RWPE2 (cell line): Measurements from ENCODE around the gene WIF1.
A peak's percentile ranks its signal among the peaks of the same experiment; 100 is the strongest.

Experiments used
- ATAC-seq: fragments of 200-7000 bp; cut with Tn5 transposase; 3 replicates; pipeline ENCODE4 v1.9.1; 2021; ENCODE audit warnings: low read depth
- DNase-seq: peaks from one replicate; pipeline ENCODE4 v3.0.0-alpha.2; 2020; ENCODE audit warnings: low spot score
- H3K27ac ChIP-seq: fragments of 450-650 bp; 2 replicates; pipeline ENCODE4 v1.5.1; 2017; ENCODE audit warnings: mild to moderate bottlenecking; ENCODE audit not compliant: poor library complexity, severe bottlenecking
- H3K27me3 ChIP-seq: fragments of 250-450 bp; sonication (Bioruptor Pico); 2 replicates; pipeline ENCODE4 v1.5.1; 2021; ENCODE audit warnings: mild to moderate bottlenecking, moderate library complexity; ENCODE audit not compliant: insufficient read depth, poor library complexity, severe bottlenecking
- H3K36me3 ChIP-seq: fragments of 250-450 bp; sonication (Bioruptor Pico); 2 replicates; pipeline ENCODE4 v1.5.1; 2020; ENCODE audit warnings: low read depth, mild to moderate bottlenecking, moderate library complexity
- H3K4me1 ChIP-seq: fragments of 250-450 bp; sonication (Bioruptor Pico); 2 replicates; pipeline ENCODE4 v1.5.1; 2021; ENCODE audit warnings: mild to moderate bottlenecking, moderate library complexity; ENCODE audit not compliant: insufficient read depth, poor library complexity, severe bottlenecking
- H3K4me3 ChIP-seq: fragments of 250-450 bp; sonication (Bioruptor Pico); 2 replicates; pipeline ENCODE4 v1.5.1; 2021; ENCODE audit warnings: mild to moderate bottlenecking, moderate library complexity; ENCODE audit not compliant: severe bottlenecking
- H3K9me3 ChIP-seq: fragments of 250-450 bp; sonication (Bioruptor Pico); 2 replicates; pipeline ENCODE4 v1.5.1; 2021; ENCODE audit warnings: mild to moderate bottlenecking, moderate library complexity; ENCODE audit not compliant: severe bottlenecking
- TF ChIP-seq, protein P1 (sequence below): fragments of 450-650 bp; IDR thresholded peaks from one replicate; pipeline ENCODE4 v1.5.1; 2017; ENCODE audit warnings: mild to moderate bottlenecking, moderate library complexity; ENCODE audit not compliant: poor library complexity, severe bottlenecking

WIF1 gene

DNA sequence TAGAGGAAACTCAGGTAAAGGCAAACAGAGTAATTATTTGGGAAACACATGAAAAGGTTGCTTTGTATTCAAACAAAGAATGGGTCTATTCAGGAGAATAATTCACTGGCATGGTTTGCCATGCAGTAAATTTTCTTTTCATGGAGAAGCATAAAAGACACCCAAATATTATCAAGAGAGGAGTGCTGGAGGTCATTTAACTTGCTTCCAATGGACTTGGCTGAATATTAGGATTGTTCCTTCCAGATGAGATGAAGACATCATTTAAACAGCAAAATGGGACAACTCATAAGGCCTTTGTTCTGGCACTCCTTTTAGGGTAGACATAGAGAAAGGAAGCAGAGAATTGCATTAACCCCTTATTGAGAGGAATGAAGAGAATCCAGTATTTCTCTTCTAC is 38.7 kb downstream of the WIF1 start:
- no peak overlapping the region for H3K27ac ChIP-seq
- ATAC-seq (no peak), DNase-seq (no peak)
- no peaks in the 10 kb centered on the region for H3K9me3 ChIP-seq
- H3K4me3 ChIP-seq, result no peak overlapping the region
- TF ChIP-seq, protein P1, sequence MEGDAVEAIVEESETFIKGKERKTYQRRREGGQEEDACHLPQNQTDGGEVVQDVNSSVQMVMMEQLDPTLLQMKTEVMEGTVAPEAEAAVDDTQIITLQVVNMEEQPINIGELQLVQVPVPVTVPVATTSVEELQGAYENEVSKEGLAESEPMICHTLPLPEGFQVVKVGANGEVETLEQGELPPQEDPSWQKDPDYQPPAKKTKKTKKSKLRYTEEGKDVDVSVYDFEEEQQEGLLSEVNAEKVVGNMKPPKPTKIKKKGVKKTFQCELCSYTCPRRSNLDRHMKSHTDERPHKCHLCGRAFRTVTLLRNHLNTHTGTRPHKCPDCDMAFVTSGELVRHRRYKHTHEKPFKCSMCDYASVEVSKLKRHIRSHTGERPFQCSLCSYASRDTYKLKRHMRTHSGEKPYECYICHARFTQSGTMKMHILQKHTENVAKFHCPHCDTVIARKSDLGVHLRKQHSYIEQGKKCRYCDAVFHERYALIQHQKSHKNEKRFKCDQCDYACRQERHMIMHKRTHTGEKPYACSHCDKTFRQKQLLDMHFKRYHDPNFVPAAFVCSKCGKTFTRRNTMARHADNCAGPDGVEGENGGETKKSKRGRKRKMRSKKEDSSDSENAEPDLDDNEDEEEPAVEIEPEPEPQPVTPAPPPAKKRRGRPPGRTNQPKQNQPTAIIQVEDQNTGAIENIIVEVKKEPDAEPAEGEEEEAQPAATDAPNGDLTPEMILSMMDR, result no peak
- H3K27me3 ChIP-seq, result no peaks in the 10 kb centered on the region
- H3K4me1 ChIP-seq, result no peaks in the 10 kb centered on the region
- H3K36me3 ChIP-seq, result no peaks in the 10 kb centered on the region

GRCh38 chr12:65081496-65081895 is 39.6 kb downstream of the WIF1 start:
- Histone ChIP-seq H3K4me3 (no peak overlapping the region), H3K36me3 (no peaks in the 10 kb centered on the region), H3K9me3 (no peaks in the 10 kb centered on the region), H3K27ac (no peak overlapping the region), H3K4me1 (no peaks in the 10 kb centered on the region), H3K27me3 (no peaks in the 10 kb centered on the region)
- DNase-seq (no peak), ATAC-seq (no peak)
- TF ChIP-seq, protein P1, result no peak

GRCh38 chr12:65074932-65075331 is 46.2 kb downstream of the WIF1 start:
- Histone ChIP-seq H3K36me3 (no peaks in the 10 kb centered on the region), H3K27me3 (peaks cover 2% of the 10 kb centered on the region), H3K4me1 (no peaks in the 10 kb centered on the region), H3K27ac (no peak overlapping the region), H3K9me3 (no peaks in the 10 kb centered on the region), H3K4me3 (no peak overlapping the region)
- no peak for DNase-seq
- TF ChIP-seq, protein P1, result peak; percentile 14
- ATAC-seq, result peak; percentile 38; the same call in 1 of the 3 replicates

- TF ChIP-seq, protein P1, result no peak
- no peak overlapping the region for H3K27ac ChIP-seq
- H3K27me3 ChIP-seq, result no peaks in the 10 kb centered on the region
- H3K4me3 ChIP-seq, result no peak overlapping the region
- DNase-seq (no peak), ATAC-seq (no peak)
- H3K36me3 ChIP-seq, result no peaks in the 10 kb centered on the region
- no peaks in the 10 kb centered on the region for H3K4me1 ChIP-seq
- H3K9me3 ChIP-seq, result no peaks in the 10 kb centered on the region
Measured at GRCh38 chr12:65069336-65069735, 51.8 kb downstream of the WIF1 start.

DNA sequence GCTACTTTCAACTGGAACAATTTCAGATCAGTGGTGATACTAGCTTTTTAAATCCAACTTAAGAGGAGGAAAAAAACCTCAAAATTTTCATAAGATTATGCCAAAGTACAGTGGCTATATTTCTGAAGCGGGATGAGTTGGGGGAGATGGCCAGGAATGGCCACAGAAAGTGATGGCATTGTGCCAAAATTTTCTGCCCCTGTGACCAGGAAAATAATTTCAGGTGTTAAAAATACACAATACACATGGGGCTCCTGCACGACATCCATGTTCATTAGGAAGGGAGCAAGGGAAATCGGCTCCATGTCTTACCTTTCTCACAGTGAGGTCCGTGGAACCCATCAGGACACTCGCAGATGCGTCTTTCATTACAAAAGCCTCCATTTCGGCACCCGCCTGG is 53.7 kb downstream of the WIF1 start:
- no peaks in the 10 kb centered on the region for H3K9me3 ChIP-seq
- TF ChIP-seq, protein P1, result no peak
- DNase-seq (no peak), ATAC-seq (no peak)
- no peaks in the 10 kb centered on the region for H3K36me3 ChIP-seq
- no peaks in the 10 kb centered on the region for H3K27me3 ChIP-seq
- H3K27ac ChIP-seq, result no peak overlapping the region
- no peak overlapping the region for H3K4me3 ChIP-seq
- H3K4me1 ChIP-seq, result no peaks in the 10 kb centered on the region
